Fibroblast of pulmonary artery (primary cell): ENCODE results near the gene IL13RA2.

Source experiments
- DNase-seq: peaks from one replicate; pipeline ENCODE4 v3.0.0-alpha.2; 2010; ENCODE audit warnings: low read depth
- H3K4me3 ChIP-seq: replicated peaks from 2 replicates; pipeline ENCODE4 v1.5.1; 2011; ENCODE audit warnings: low read depth, mild to moderate bottlenecking, control low read depth, low read length, moderate library complexity
- CTCF ChIP-seq: IDR thresholded peaks from 2 replicates; pipeline ENCODE4 v1.5.1; 2011; ENCODE audit warnings: mild to moderate bottlenecking, control low read depth, low read length, inconsistent platforms; ENCODE audit errors: missing control alignments

IL13RA2 gene

DNA sequence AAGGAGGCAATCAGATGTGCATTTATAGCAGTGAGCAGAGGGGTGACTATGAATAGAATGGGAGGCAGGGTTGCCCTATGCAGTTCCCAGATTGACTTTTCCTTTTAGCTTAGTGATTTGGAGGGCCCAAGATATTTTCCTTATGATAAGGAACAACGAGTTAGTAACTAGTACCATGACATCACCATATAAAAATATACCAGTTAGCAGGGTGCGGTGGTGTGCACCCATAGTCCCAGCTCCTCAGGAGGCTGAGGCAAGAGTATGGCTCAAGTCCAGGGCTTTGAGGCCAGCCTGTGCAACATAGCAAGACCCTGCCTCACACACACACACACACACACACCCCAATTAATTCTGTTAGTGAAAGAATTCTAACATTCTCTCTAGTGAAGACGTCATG, 53.0 kb downstream of the IL13RA2 start:
- TF ChIP-seq CTCF, result no peak
- peak; percentile 20 for DNase-seq

DNA sequence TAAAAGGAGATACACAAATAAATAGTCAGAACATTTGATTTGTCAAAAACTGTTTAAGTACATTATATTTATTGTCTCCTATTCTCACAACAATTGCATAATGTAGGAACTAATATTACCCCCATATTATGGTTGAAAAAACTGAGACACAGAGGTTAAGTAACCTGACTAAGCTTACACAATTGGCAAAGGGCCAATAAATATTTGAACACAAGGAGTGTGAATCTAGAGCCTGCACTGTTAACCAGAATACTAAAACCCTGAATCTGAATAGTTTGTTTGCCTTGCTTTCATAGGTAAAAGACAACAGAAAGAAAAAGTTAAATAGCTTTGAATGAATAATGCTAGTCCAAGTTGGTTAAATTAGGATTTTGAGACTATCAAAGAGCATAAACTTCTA, 55.2 kb downstream of the IL13RA2 start:
- TF ChIP-seq CTCF, result no peak
- DNase-seq, result no peak
- no peak overlapping the region for H3K4me3 ChIP-seq

More for the DNA sequence above, 53.0 kb downstream of the IL13RA2 start:
- H3K4me3 ChIP-seq, result no peak overlapping the region

DNA sequence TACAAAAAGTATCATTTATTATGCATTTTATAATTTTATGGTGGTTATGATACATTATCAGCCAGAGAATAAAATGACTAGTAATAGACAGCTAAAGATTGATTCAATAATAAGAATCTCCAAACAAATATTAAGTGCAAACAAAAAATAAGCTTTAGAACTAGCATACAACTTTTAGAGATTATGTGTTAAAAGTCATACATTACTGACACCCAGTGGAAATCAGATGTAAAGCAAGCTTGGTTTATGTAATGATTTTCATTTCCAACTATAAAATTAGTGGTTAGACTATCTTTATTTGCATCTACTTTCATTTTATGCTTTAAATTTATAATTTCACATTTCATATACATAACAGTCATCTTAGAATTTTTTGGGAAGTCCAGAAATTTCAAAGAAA, 57.7 kb downstream of the IL13RA2 start:
- H3K4me3 ChIP-seq, result no peak overlapping the region
- peak; percentile 43 for TF ChIP-seq CTCF
- DNase-seq, result peak; percentile 44
